PFSK-1 (cell line): ENCODE results near the gene PLEKHN1.

Experiments
- POLR2AphosphoS5 ChIP-seq: IDR thresholded peaks from 2 replicates; pipeline ENCODE4 v1.6.1; 2012; ENCODE audit warnings: low read depth, mild to moderate bottlenecking, control low read depth, low read length, moderate library complexity
- SIN3A ChIP-seq: IDR thresholded peaks from 2 replicates; pipeline ENCODE4 v1.6.1; 2012; ENCODE audit warnings: mild to moderate bottlenecking, low read length, moderate library complexity, borderline replicate concordance; ENCODE audit not compliant: insufficient read depth
- TAF1 ChIP-seq: IDR thresholded peaks from 2 replicates; pipeline ENCODE4 v1.6.1; 2012; ENCODE audit warnings: low read length, control low read depth, borderline replicate concordance; ENCODE audit not compliant: insufficient read depth
- TF ChIP-seq, protein P1 (sequence below), 2 experiments: IDR thresholded peaks; 2 replicates each; pipeline versions ENCODE4 v1.6.1 to v1.8.0; 2011 to 2012; ENCODE audit warnings: low read depth in 2 of 2, low read length in 2 of 2, control low read depth in 1 of 2, inconsistent platforms in 1 of 2, mild to moderate bottlenecking in 1 of 2, moderate library complexity in 1 of 2; ENCODE audit not compliant: insufficient read depth in 1 of 2

DNA sequence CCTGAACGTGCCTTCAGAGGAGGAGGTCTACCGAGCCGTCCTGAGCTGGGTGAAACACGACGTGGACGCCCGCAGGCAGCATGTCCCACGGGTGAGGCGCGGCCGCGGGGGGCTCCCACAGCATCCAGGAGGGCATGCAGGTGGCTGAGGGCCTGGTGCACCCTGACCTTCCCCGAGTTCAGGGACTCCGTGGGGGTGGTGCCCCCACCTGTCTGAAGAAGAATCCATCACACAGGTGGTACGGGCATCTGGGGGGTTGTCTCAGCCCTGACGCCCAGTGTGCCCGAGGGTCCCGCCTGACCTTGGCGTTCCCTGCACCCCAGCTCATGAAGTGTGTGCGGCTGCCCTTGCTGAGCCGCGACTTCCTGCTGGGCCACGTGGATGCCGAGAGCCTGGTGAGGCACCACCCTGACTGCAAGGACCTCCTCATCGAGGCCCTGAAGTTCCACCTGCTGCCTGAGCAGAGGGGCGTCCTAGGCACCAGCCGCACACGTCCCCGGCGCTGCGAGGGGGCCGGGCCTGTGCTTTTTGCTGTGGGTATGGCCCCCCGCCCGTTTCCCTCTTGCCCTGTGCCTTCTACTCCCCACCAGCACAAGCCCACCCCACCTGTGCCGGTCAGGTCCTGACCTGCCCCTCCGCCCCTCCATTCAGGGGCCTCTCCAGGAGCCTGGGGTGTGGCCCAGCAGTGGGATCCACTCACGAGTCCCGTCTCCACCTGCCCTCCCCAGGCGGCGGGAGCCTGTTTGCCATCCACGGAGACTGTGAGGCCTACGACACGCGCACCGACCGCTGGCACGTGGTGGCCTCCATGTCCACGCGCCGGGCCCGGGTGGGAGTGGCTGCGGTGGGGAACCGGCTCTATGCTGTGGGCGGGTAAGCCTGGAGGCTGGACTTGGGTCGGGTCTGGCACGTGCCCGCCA is 3.6 kb upstream of the PLEKHN1 start:
- TF ChIP-seq POLR2AphosphoS5 (no peak), SIN3A (no peak), TAF1 (no peak)
- TF ChIP-seq, protein P1, sequence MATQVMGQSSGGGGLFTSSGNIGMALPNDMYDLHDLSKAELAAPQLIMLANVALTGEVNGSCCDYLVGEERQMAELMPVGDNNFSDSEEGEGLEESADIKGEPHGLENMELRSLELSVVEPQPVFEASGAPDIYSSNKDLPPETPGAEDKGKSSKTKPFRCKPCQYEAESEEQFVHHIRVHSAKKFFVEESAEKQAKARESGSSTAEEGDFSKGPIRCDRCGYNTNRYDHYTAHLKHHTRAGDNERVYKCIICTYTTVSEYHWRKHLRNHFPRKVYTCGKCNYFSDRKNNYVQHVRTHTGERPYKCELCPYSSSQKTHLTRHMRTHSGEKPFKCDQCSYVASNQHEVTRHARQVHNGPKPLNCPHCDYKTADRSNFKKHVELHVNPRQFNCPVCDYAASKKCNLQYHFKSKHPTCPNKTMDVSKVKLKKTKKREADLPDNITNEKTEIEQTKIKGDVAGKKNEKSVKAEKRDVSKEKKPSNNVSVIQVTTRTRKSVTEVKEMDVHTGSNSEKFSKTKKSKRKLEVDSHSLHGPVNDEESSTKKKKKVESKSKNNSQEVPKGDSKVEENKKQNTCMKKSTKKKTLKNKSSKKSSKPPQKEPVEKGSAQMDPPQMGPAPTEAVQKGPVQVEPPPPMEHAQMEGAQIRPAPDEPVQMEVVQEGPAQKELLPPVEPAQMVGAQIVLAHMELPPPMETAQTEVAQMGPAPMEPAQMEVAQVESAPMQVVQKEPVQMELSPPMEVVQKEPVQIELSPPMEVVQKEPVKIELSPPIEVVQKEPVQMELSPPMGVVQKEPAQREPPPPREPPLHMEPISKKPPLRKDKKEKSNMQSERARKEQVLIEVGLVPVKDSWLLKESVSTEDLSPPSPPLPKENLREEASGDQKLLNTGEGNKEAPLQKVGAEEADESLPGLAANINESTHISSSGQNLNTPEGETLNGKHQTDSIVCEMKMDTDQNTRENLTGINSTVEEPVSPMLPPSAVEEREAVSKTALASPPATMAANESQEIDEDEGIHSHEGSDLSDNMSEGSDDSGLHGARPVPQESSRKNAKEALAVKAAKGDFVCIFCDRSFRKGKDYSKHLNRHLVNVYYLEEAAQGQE (IDR thresholded peaks at IDR 0.05; ENCODE audit: insufficient read depth in 1 of 2, low read depth in 2 of 2, low read length in 2 of 2) = no peak
